Thyroid gland (tissue), 4 donors: ENCODE data around the gene ST7. TPM values are rescaled to one million over a fixed set of nuclear protein-coding genes. Genes with fewer than 3 reads are reported as not detected.
A peak's percentile ranks its signal among the peaks of the same experiment; 100 is the strongest.
"Not testable (repeated sequence)": the region's sequence is repeated elsewhere in the genome, so short reads cannot be mapped to it uniquely, and the experiment has no call there.

ENCODE experiments used
- DNase-seq, 2 donors: peaks; one replicate each; pipeline ENCODE4 v3.0.0-alpha.2; 2019
- H3K27ac ChIP-seq, 3 donors: fragments of 200-600 bp; sonication (generic); 1 replicate in 2 of 3; 2 replicates in 1 of 3; pipeline ENCODE4 v1.5.1; 2016 to 2019; ENCODE audit warnings: mild to moderate bottlenecking in 1 of 3, moderate library complexity in 1 of 3
- H3K27me3 ChIP-seq: fragments of 200-600 bp; sonication (generic); one replicate; pipeline ENCODE4 v1.5.1; 2019
- H3K36me3 ChIP-seq, 2 donors: fragments of 200-600 bp; sonication (generic); one replicate each; pipeline ENCODE4 v1.5.1; 2016 to 2019
- H3K4me1 ChIP-seq, 2 donors: fragments of 200-600 bp; sonication (generic); one replicate each; pipeline ENCODE4 v1.5.1; 2017 to 2019
- H3K4me3 ChIP-seq, 3 donors: fragments of 200-600 bp; sonication (generic); replicated peaks in 1 of 3; 1 replicate in 2 of 3; 2 replicates in 1 of 3; pipeline ENCODE4 v1.5.1; 2016; ENCODE audit warnings: mild to moderate bottlenecking in 1 of 3
- H3K9me3 ChIP-seq: fragments of 200-600 bp; sonication (generic); one replicate; pipeline ENCODE4 v1.5.1; 2017
- POLR2A ChIP-seq, 2 donors: fragments of 450-650 bp; IDR thresholded peaks; one replicate each; pipeline ENCODE4 v1.6.1; 2017; ENCODE audit warnings: antibody characterized with exemption in 2 of 2, mild to moderate bottlenecking in 2 of 2, moderate library complexity in 1 of 2
- WGBS, 2 donors: methylation state at CpG; one replicate each; pipeline ENCODE4 v1.1.5; 2017; 5-methylcytosine and 5-hydroxymethylcytosine counted together
- intact Hi-C: fragments of 100-400 bp; cut with DNase I; formaldehyde crosslinking; loops from one replicate; pipeline ENCODE4 v1.15.1; 2023
- total RNA-seq, 4 donors: library from RNA; depleted of rRNA; stranded (reverse); fragments of >200 nt; gene quantifications; one replicate each; pipeline ENCODE4 v1.2.3, GENCODE V29; 2016
- TF ChIP-seq, protein P1 (sequence below), 6 experiments: fragments of 200-600 bp in 3 of 6; fragments of 450-650 bp in 3 of 6; sonication (generic) in 3 of 6; IDR thresholded peaks; one replicate each; pipeline ENCODE4 v1.5.1; 2016 to 2019; ENCODE audit warnings: antibody characterized with exemption in 6 of 6, mild to moderate bottlenecking in 2 of 6, inconsistent platforms in 1 of 6, moderate library complexity in 1 of 6

ST7 gene
- total RNA-seq, 4 donors from 2014 or later = 62.8 to 75.1 (median 66.7) TPM

- no peaks in the 10 kb centered on the region for H3K4me1 ChIP-seq
- WGBS, 2 donors = 77 to 79% methylated on average over 4 of the region's 4 CpGs
- H3K27me3 ChIP-seq = no peaks in the 10 kb centered on the region
- H3K9me3 ChIP-seq = no peaks in the 10 kb centered on the region
- no peak overlapping the region for H3K27ac ChIP-seq
- DNase-seq = no peak
- TF ChIP-seq, protein P1, sequence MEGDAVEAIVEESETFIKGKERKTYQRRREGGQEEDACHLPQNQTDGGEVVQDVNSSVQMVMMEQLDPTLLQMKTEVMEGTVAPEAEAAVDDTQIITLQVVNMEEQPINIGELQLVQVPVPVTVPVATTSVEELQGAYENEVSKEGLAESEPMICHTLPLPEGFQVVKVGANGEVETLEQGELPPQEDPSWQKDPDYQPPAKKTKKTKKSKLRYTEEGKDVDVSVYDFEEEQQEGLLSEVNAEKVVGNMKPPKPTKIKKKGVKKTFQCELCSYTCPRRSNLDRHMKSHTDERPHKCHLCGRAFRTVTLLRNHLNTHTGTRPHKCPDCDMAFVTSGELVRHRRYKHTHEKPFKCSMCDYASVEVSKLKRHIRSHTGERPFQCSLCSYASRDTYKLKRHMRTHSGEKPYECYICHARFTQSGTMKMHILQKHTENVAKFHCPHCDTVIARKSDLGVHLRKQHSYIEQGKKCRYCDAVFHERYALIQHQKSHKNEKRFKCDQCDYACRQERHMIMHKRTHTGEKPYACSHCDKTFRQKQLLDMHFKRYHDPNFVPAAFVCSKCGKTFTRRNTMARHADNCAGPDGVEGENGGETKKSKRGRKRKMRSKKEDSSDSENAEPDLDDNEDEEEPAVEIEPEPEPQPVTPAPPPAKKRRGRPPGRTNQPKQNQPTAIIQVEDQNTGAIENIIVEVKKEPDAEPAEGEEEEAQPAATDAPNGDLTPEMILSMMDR (IDR thresholded peaks at IDR 0.05) = no peak
- no peak for TF ChIP-seq POLR2A (IDR thresholded peaks at IDR 0.05)
- intact Hi-C loops = no loop called here
- H3K36me3 ChIP-seq = no peaks in the 10 kb centered on the region
- H3K4me3 ChIP-seq = no peak overlapping the region
Measured at GRCh38 chr7:117241088-117241487, 287.8 kb downstream of the ST7 start.

DNA sequence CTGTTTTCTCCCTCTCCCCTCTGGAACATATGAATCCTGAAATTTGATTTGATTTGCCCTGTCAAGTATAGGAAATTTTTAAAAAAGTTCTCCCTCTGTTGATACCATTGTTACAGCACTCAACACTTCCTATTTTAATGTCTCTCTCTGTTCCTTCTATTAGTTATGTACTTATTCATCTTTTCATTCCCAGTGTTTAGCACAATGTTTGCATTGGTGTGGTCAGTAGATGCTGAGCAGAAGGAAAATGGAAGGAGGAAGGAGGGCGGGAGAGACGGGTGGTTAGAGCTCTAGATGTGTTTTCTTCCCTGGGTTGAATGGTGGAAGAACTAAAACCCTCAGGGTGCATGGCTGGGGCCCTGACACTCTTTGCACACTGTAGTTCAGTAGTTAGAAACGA, 290.1 kb downstream of the ST7 start:
- Histone ChIP-seq H3K27me3 (no peaks in the 10 kb centered on the region), H3K4me3 (no peak overlapping the region), H3K36me3 (no peaks in the 10 kb centered on the region), H3K27ac (no peak overlapping the region), H3K4me1 (no peaks in the 10 kb centered on the region), H3K9me3 (no peaks in the 10 kb centered on the region)
- no peak for DNase-seq
- no peak for TF ChIP-seq POLR2A (IDR thresholded peaks at IDR 0.05)
- TF ChIP-seq, protein P1 (IDR thresholded peaks at IDR 0.05) = no peak
- 75 to 83% methylated on average over 3 of the region's 3 CpGs for WGBS, 2 donors
- intact Hi-C loops = no loop called here

DNA sequence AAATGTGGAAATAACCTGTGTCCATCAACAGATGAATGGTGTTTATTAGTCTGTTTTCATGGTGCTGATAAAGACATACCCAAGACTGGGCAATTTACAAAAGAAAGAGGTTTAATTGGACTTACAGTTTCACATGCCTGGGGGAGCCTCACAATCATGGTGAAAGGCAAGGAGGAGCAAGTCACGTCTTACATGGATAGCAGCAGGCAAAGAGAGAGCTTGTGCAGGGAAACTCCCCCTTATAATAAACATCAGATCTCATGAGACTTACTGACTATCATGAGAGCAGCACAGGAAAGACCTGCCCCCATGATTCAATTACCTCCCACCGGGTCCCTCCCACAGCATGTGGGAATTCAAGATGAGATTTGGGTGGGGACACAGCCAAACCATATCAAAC, 292.4 kb downstream of the ST7 start:
- H3K36me3 ChIP-seq, H3K27me3 ChIP-seq, intact Hi-C loops, H3K9me3 ChIP-seq, H3K4me1 ChIP-seq, H3K27ac ChIP-seq, H3K4me3 ChIP-seq, DNase-seq: not testable (repeated sequence)
- WGBS, 2 donors = 84 to 94% methylated on average over 2 of the region's 2 CpGs

GRCh38 chr7:117247809-117248208, 294.5 kb downstream of the ST7 start:
- WGBS, 2 donors = 83 to 86% methylated on average over 4 of the region's 4 CpGs
- Histone ChIP-seq H3K27ac (no peak overlapping the region), H3K9me3 (no peaks in the 10 kb centered on the region), H3K4me3 (no peak overlapping the region), H3K36me3 (no peaks in the 10 kb centered on the region), H3K27me3 (no peaks in the 10 kb centered on the region), H3K4me1 (no peaks in the 10 kb centered on the region)
- DNase-seq = no peak
- intact Hi-C loops = no loop called here
- no peak for TF ChIP-seq POLR2A (IDR thresholded peaks at IDR 0.05)
- TF ChIP-seq, protein P1 (IDR thresholded peaks at IDR 0.05) = no peak

DNA sequence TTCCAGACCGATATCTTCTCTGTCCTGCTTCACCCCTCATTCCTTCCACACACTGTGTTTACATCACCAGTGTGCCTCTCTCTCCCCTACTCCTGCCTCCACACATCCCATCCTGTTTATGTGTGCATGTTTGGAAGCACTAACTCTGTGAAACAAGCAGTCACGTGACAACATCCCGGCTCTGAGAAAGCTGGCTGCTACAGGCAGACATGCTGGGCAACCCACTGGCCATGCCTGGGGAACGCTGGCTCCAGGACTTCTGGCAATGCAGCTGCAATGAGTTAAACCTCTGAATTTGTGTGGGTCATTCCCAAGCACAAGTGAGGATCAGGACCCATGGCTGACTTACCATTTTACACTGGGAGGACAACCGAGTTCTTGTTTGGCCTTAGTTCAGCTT, 295.5 kb downstream of the ST7 start:
- no peak for DNase-seq
- no peak for TF ChIP-seq POLR2A (IDR thresholded peaks at IDR 0.05)
- TF ChIP-seq, protein P1 (IDR thresholded peaks at IDR 0.05) = no peak
- no peaks in the 10 kb centered on the region for H3K9me3 ChIP-seq
- H3K4me1 ChIP-seq = no peaks in the 10 kb centered on the region
- WGBS, 2 donors = 71 to 83% methylated on average over 5 of the region's 5 CpGs
- H3K4me3 ChIP-seq = no peak overlapping the region
- H3K27ac ChIP-seq = no peak overlapping the region
- intact Hi-C loops = no loop called here
- no peaks in the 10 kb centered on the region for H3K27me3 ChIP-seq
- no peaks in the 10 kb centered on the region for H3K36me3 ChIP-seq

DNA sequence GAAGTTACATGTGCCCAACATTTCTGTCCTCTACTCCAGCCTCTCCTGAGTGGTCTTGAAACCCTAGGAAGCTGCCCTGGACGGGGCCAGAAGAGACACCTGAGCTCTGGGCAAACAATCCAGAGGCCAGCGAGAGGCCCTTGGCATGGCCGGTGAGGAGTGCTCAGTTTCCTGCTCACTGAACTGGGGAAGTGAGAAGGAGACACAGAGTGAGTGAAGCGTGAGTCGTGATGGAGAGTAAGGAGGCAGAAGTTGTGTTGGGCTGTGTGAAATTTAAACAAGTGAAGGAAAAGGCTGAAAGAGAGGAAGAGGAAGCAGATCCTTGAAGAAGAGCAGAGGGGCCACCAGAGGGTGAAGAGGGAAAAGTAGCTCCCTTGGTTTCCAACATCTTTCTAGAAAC, 296.4 kb downstream of the ST7 start:
- 37 to 38% methylated on average over 5 of the region's 5 CpGs for WGBS, 2 donors
- intact Hi-C loops = no loop called here
- Histone ChIP-seq H3K4me3 (no peak overlapping the region), H3K36me3 (no peaks in the 10 kb centered on the region), H3K4me1 (no peaks in the 10 kb centered on the region), H3K9me3 (no peaks in the 10 kb centered on the region), H3K27ac (no peak overlapping the region), H3K27me3 (no peaks in the 10 kb centered on the region)
- no peak for TF ChIP-seq POLR2A (IDR thresholded peaks at IDR 0.05)
- TF ChIP-seq, protein P1 (IDR thresholded peaks at IDR 0.05) = no peak
- peak; percentile 12 to 17 for DNase-seq
